CD4-positive, alpha-beta T cell treated with Interleukin-6 at 100 ng/mL for 8 hours (primary cell): ENCODE results near the gene MCF2L.
"Not testable (repeated sequence)": the region's sequence is repeated elsewhere in the genome, so short reads cannot be mapped to it uniquely, and the experiment has no call there.

Experiments used
- DNase-seq: peaks from one replicate; pipeline ENCODE4 v3.0.0-alpha.2; 2020; ENCODE audit warnings: mixed read lengths, low spot score

Gene MCF2L

GRCh38 chr13:113096745-113097305 lies 127.8 kb downstream of the MCF2L start:
- DNase-seq, result no peak

- DNase-seq, result no peak
Measured at GRCh38 chr13:113097651-113098050, 128.6 kb downstream of the MCF2L start.

GRCh38 chr13:113098162-113098732 lies 129.2 kb downstream of the MCF2L start:
- DNase-seq, result no peak

GRCh38 chr13:113099142-113099541 lies 130.1 kb downstream of the MCF2L start:
- no peak for DNase-seq

GRCh38 chr13:113102302-113102701 lies 133.3 kb downstream of the MCF2L start:
- not testable (repeated sequence) for DNase-seq

- DNase-seq, result no peak
Measured at GRCh38 chr13:113102727-113103126, 133.7 kb downstream of the MCF2L start.

GRCh38 chr13:113103646-113104045 lies 134.6 kb downstream of the MCF2L start:
- no peak for DNase-seq

GRCh38 chr13:113105032-113105920 lies 136.3 kb downstream of the MCF2L start, which contains the start of gene F7:
F7 (plus strand) TSS chr13:113105791; CDS start chr13:113105842, 51 bp downstream.
- no peak for DNase-seq

- no peak for DNase-seq
Measured at GRCh38 chr13:113105921-113106452, 137.0 kb downstream of the MCF2L start.

GRCh38 chr13:113106711-113107351 lies 137.8 kb downstream of the MCF2L start:
- no peak for DNase-seq

- not testable (repeated sequence) for DNase-seq
Measured at GRCh38 chr13:113108521-113108920, 139.5 kb downstream of the MCF2L start.

GRCh38 chr13:113109151-113110047 lies 140.4 kb downstream of the MCF2L start:
- no peak for DNase-seq

- DNase-seq, result no peak
Measured at GRCh38 chr13:113110048-113110851, 141.2 kb downstream of the MCF2L start.

GRCh38 chr13:113110852-113111315 lies 141.9 kb downstream of the MCF2L start:
- DNase-seq, result no peak

- DNase-seq, result not testable (repeated sequence)
Measured at GRCh38 chr13:113111821-113112220, 142.8 kb downstream of the MCF2L start.

GRCh38 chr13:113112475-113112874 lies 143.5 kb downstream of the MCF2L start:
- DNase-seq, result not testable (repeated sequence)

- no peak for DNase-seq
Measured at GRCh38 chr13:113112893-113113845, 144.2 kb downstream of the MCF2L start.

- DNase-seq, result no peak
Measured at GRCh38 chr13:113113846-113114271, 144.8 kb downstream of the MCF2L start.
